Esophagus squamous epithelium (tissue), 5 donors: Measurements from ENCODE around the gene ZNF831. TPM values are rescaled to one million over a fixed set of nuclear protein-coding genes. Genes with fewer than 3 reads are reported as not detected.

Experiments
- DNase-seq: peaks from one replicate; lab custom pipeline; 2025; lab: John Stamatoyannopoulos, UW
- H3K27ac ChIP-seq, 4 donors: fragments of 200-600 bp; sonication (generic); one replicate each; pipeline ENCODE4 v1.5.1; 2016 to 2019; ENCODE audit warnings: mild to moderate bottlenecking in 1 of 4
- H3K27me3 ChIP-seq, 4 donors: fragments of 200-600 bp; sonication (generic); 1 replicate in 3 of 4; 2 replicates in 1 of 4; pipeline versions ENCODE4 v1.5.1 to v1.6.0; 2017 to 2021; ENCODE audit warnings: antibody characterized with exemption in 1 of 4
- H3K36me3 ChIP-seq, 3 donors: fragments of 200-600 bp; sonication (generic); one replicate each; pipeline ENCODE4 v1.5.1; 2016 to 2019
- H3K4me1 ChIP-seq, 3 donors: fragments of 200-600 bp; sonication (generic); one replicate each; pipeline ENCODE4 v1.5.1; 2017 to 2019
- H3K4me3 ChIP-seq, 4 donors: fragments of 200-600 bp; sonication (generic); 1 replicate in 3 of 4; 2 replicates in 1 of 4; pipeline ENCODE4 v1.5.1; 2016 to 2019; ENCODE audit warnings: mild to moderate bottlenecking in 2 of 4, moderate library complexity in 1 of 4
- H3K9me3 ChIP-seq, 3 donors: fragments of 200-600 bp; sonication (generic); one replicate each; pipeline ENCODE4 v1.5.1; 2016 to 2019
- CTCF ChIP-seq, 6 experiments: fragments of 450-650 bp in 4 of 6; fragments of 200-600 bp in 2 of 6; sonication (generic) in 2 of 6; IDR thresholded peaks; one replicate each; pipeline ENCODE4 v1.5.1; 2016 to 2019; ENCODE audit warnings: antibody characterized with exemption in 6 of 6, mild to moderate bottlenecking in 4 of 6, moderate library complexity in 4 of 6
- POLR2A ChIP-seq, 4 donors: fragments of 450-650 bp; IDR thresholded peaks; one replicate each; pipeline ENCODE4 v1.6.1; 2017; ENCODE audit warnings: antibody characterized with exemption in 4 of 4, mild to moderate bottlenecking in 4 of 4, moderate library complexity in 3 of 4
- WGBS, 2 donors: methylation state at CpG; one replicate each; pipeline ENCODE4 v1.1.5; 2018; 5-methylcytosine and 5-hydroxymethylcytosine counted together
- intact Hi-C: fragments of 100-400 bp; cut with DNase I; formaldehyde crosslinking; loops from one replicate; pipeline ENCODE4 v1.15.0; 2022
- total RNA-seq, 4 donors: library from RNA; depleted of rRNA; stranded (reverse); fragments of >200 nt; gene quantifications; one replicate each; pipeline ENCODE4 v1.1.0, GENCODE V29; 2016
- donor health status: DM: yes; HTN: yes; CAD: no.

Gene ZNF831
- total RNA-seq, 4 donors from 2014 or later = 0.38 to 1.7 (median 0.60) TPM

GRCh38 chr20:59204165-59204894, 40.7 kb downstream of the ZNF831 start:
- no peak overlapping the region for H3K27ac ChIP-seq
- no peak for TF ChIP-seq CTCF (IDR thresholded peaks at IDR 0.05)
- no peak for TF ChIP-seq POLR2A (IDR thresholded peaks at IDR 0.05)
- peaks cover 0 to 5% (median 0%) of the 10 kb centered on the region in 3 donors for H3K9me3 ChIP-seq
- no peaks in the 10 kb centered on the region for H3K36me3 ChIP-seq
- peaks cover 0 to 10% (median 0%) of the 10 kb centered on the region in 3 donors for H3K4me1 ChIP-seq
- H3K27me3 ChIP-seq = peaks cover 0 to 38% (median 0%) of the 10 kb centered on the region in 4 donors
- DNase-seq = no peak
- no peak overlapping the region for H3K4me3 ChIP-seq
- 54 to 65% methylated on average over 7 to 10 of the region's 10 CpGs for WGBS, 2 donors
- intact Hi-C loops = loop anchor here (10.0 kb wide), 1 partner anchor 340 kb away; no protein-coding TSS in a partner anchor

GRCh38 chr20:59205044-59205443, 41.4 kb downstream of the ZNF831 start:
- Histone ChIP-seq H3K4me1 (peaks cover 0 to 10% (median 0%) of the 10 kb centered on the region in 3 donors), H3K27me3 (peaks cover 0 to 41% (median 0%) of the 10 kb centered on the region in 4 donors), H3K4me3 (no peak overlapping the region), H3K27ac (no peak overlapping the region), H3K9me3 (no peaks in the 10 kb centered on the region), H3K36me3 (no peaks in the 10 kb centered on the region)
- intact Hi-C loops = loop anchor here (10.0 kb wide), 1 partner anchor 340 kb away; no protein-coding TSS in a partner anchor
- TF ChIP-seq CTCF (IDR thresholded peaks at IDR 0.05) = no peak
- no peak for TF ChIP-seq POLR2A (IDR thresholded peaks at IDR 0.05)
- 79 to 92% methylated on average over 5 of the region's 6 CpGs for WGBS, 2 donors
- no peak for DNase-seq

- Histone ChIP-seq H3K27me3 (peaks cover 0 to 41% (median 0%) of the 10 kb centered on the region in 4 donors), H3K27ac (no peak overlapping the region), H3K4me3 (no peak overlapping the region), H3K9me3 (no peaks in the 10 kb centered on the region), H3K36me3 (no peaks in the 10 kb centered on the region), H3K4me1 (peaks cover 0 to 10% (median 0%) of the 10 kb centered on the region in 3 donors)
- no peak for TF ChIP-seq CTCF (IDR thresholded peaks at IDR 0.05)
- no peak for TF ChIP-seq POLR2A (IDR thresholded peaks at IDR 0.05)
- intact Hi-C loops = loop anchor here (10.0 kb wide), 1 partner anchor 342 kb away; no protein-coding TSS in a partner anchor
- DNase-seq = no peak
- whole genome bisulfite sequencing, 2 donors = 75 to 80% methylated on average over 2 of the region's 2 CpGs
Measured at GRCh38 chr20:59207235-59207634, 43.6 kb downstream of the ZNF831 start.

GRCh38 chr20:59207742-59208357, 44.2 kb downstream of the ZNF831 start:
- Histone ChIP-seq H3K4me3 (no peak overlapping the region), H3K27ac (no peak overlapping the region), H3K9me3 (no peaks in the 10 kb centered on the region), H3K27me3 (peaks cover 0 to 41% (median 0%) of the 10 kb centered on the region in 4 donors), H3K4me1 (peaks cover 0 to 10% (median 0%) of the 10 kb centered on the region in 3 donors), H3K36me3 (no peaks in the 10 kb centered on the region)
- TF ChIP-seq CTCF (IDR thresholded peaks at IDR 0.05) = peak; percentile 41 to 69 (median 54)
- no peak for TF ChIP-seq POLR2A (IDR thresholded peaks at IDR 0.05)
- no peak for DNase-seq
- WGBS, 2 donors = 72 to 94% methylated on average over 2 of the region's 2 CpGs
- intact Hi-C loops = loop anchor here (10.0 kb wide), 1 partner anchor 343 kb away; no protein-coding TSS in a partner anchor

- DNase-seq = no peak
- TF ChIP-seq POLR2A (IDR thresholded peaks at IDR 0.05) (no peak), CTCF (IDR thresholded peaks at IDR 0.05) (no peak)
- intact Hi-C loops = no loop called here
- no peaks in the 10 kb centered on the region for H3K36me3 ChIP-seq
- H3K27me3 ChIP-seq = peaks cover 0 to 31% (median 0%) of the 10 kb centered on the region in 4 donors
- no peak overlapping the region for H3K27ac ChIP-seq
- H3K9me3 ChIP-seq = no peaks in the 10 kb centered on the region
- H3K4me1 ChIP-seq = peaks cover 0 to 10% (median 0%) of the 10 kb centered on the region in 3 donors
- H3K4me3 ChIP-seq = no peak overlapping the region
- 66 to 93% methylated on average over 6 to 8 of the region's 11 CpGs for WGBS, 2 donors
Measured at GRCh38 chr20:59210186-59210585, 46.6 kb downstream of the ZNF831 start.
